ENCODE data around the gene DENND5A. TPM values are rescaled to one million over a fixed set of nuclear protein-coding genes. Genes with fewer than 3 reads are reported as not detected.

Gene DENND5A
- total RNA-seq, 1 experiment from 2014 or later: 136 TPM

GRCh38 chr11:9313648-9314290 lies 48.6 kb upstream of the DENND5A start:
- ChIA-PET POLR2A (interaction anchor here (0.6 to 0.9 kb wide), 5 partner anchors 20 to 146 kb away, joined by 3 to 9 read pairs (median 5); partner anchors contain the start of gene DENND5A), CTCF (interaction anchor here (1.3 kb wide), 1 partner anchor 71 kb away, joined by 3 read pairs; no protein-coding TSS in a partner anchor)
- no peak for DNase-seq (ENCODE audit: low read depth, low spot score)
- Histone ChIP-seq H3K4me1 (ENCODE audit: control insufficient read depth, insufficient read depth, low read length) (peaks cover 27% of the 10 kb centered on the region; the same call in 1 of the 2 replicates), H3K9me3 (ENCODE audit: control insufficient read depth, insufficient read depth, low read depth, low read length) (no peaks in the 10 kb centered on the region), H3K4me3 (ENCODE audit: low read depth in 2 of 2, low read length in 2 of 2) (peak overlapping the region; percentile 83 to 91), H3K36me3 (ENCODE audit: control insufficient read depth, insufficient read depth, low read length) (no peaks in the 10 kb centered on the region; the same call in 1 of the 2 replicates), H3K27ac (ENCODE audit: low read length) (peak overlapping the region; percentile 92), H3K27me3 (ENCODE audit: control insufficient read depth, insufficient read depth, low read length) (no peaks in the 10 kb centered on the region)
- TF ChIP-seq POLR2AphosphoS5 (IDR thresholded peaks at IDR 0.05; ENCODE audit: low read depth, low read length): no peak
- in situ Hi-C loops (cut with HindIII; ENCODE audit: low pct_unique_long_range_greater_than_20kb, low sequenced_read_pairs): no loop called here
- intact Hi-C loops (cut with micrococcal nuclease; ENCODE audit: unreplicated experiment): no loop called here
- ATAC-seq: peak; percentile 7
- no TSS peak for BruUV-seq (replicated peaks)

- Histone ChIP-seq H3K36me3 (ENCODE audit: control insufficient read depth, insufficient read depth, low read length) (no peaks in the 10 kb centered on the region; the same call in 1 of the 2 replicates), H3K4me3 (ENCODE audit: low read depth in 2 of 2, low read length in 2 of 2) (no peak overlapping the region), H3K27me3 (ENCODE audit: control insufficient read depth, insufficient read depth, low read length) (no peaks in the 10 kb centered on the region), H3K27ac (ENCODE audit: low read length) (no peak overlapping the region), H3K4me1 (ENCODE audit: control insufficient read depth, insufficient read depth, low read length) (peaks cover 21% of the 10 kb centered on the region; the same call in 1 of the 2 replicates), H3K9me3 (ENCODE audit: control insufficient read depth, insufficient read depth, low read depth, low read length) (no peaks in the 10 kb centered on the region)
- CTCF ChIA-PET: interaction anchor here (0.6 to 1.0 kb wide), 3 partner anchors 65 to 151 kb away, joined by 6 to 8 read pairs (median 7); no protein-coding TSS in a partner anchor
- intact Hi-C loops (cut with micrococcal nuclease; ENCODE audit: unreplicated experiment): no loop called here
- POLR2A ChIA-PET: interaction anchor here (0.6 to 0.7 kb wide), 2 partner anchors 75 to 98 kb away, joined by 5 read pairs; no protein-coding TSS in a partner anchor
- BruUV-seq (replicated peaks): no TSS peak
- no peak for DNase-seq (ENCODE audit: low read depth, low spot score)
- no peak for ATAC-seq
- TF ChIP-seq REST (IDR thresholded peaks at IDR 0.05; ENCODE audit: insufficient read depth in 1 of 2, low read depth in 2 of 2, low read length in 1 of 2): no peak
- in situ Hi-C loops (cut with HindIII; ENCODE audit: low pct_unique_long_range_greater_than_20kb, low sequenced_read_pairs): no loop called here
Measured at GRCh38 chr11:9310485-9311090, 45.4 kb upstream of the DENND5A start.

- no peaks in the 10 kb centered on the region for H3K27me3 ChIP-seq (ENCODE audit: control insufficient read depth, insufficient read depth, low read length)
- no TSS peak for BruUV-seq (replicated peaks)
- DNase-seq (ENCODE audit: low read depth, low spot score) (no peak), ATAC-seq (no peak)
- H3K4me1 ChIP-seq (ENCODE audit: control insufficient read depth, insufficient read depth, low read length): no peaks in the 10 kb centered on the region
- no peaks in the 10 kb centered on the region for H3K36me3 ChIP-seq (ENCODE audit: control insufficient read depth, insufficient read depth, low read length)
- no peaks in the 10 kb centered on the region for H3K9me3 ChIP-seq (ENCODE audit: control insufficient read depth, insufficient read depth, low read depth, low read length)
- CTCF ChIA-PET: no interaction called here
- TF ChIP-seq POLR2AphosphoS5 (IDR thresholded peaks at IDR 0.05; ENCODE audit: low read depth, low read length) (no peak), SIN3A (IDR thresholded peaks at IDR 0.05; ENCODE audit: borderline replicate concordance, insufficient read depth, low read depth, low read length) (no peak), TCF7L2 (IDR thresholded peaks at IDR 0.05; ENCODE audit: low read depth, low read length) (no peak), CTCF (IDR thresholded peaks at IDR 0.05) (no peak), REST (IDR thresholded peaks at IDR 0.05; ENCODE audit: insufficient read depth in 1 of 2, low read depth in 2 of 2, low read length in 1 of 2) (no peak)
- H3K4me3 ChIP-seq (ENCODE audit: low read depth in 2 of 2, low read length in 2 of 2): no peak overlapping the region
- intact Hi-C loops (cut with micrococcal nuclease; ENCODE audit: unreplicated experiment) (no loop called here), in situ Hi-C loops (cut with HindIII; ENCODE audit: low pct_unique_long_range_greater_than_20kb, low sequenced_read_pairs) (no loop called here)
- no peak overlapping the region for H3K27ac ChIP-seq (ENCODE audit: low read length)
- POLR2A ChIA-PET: interaction anchor here (0.6 kb wide), 1 partner anchor 392 kb away, joined by 9 read pairs; no protein-coding TSS in a partner anchor
Measured at GRCh38 chr11:9304178-9304577, 39.0 kb upstream of the DENND5A start.

Measured in Panc1 (cell line).